NT2/D1 (cell line): Measurements from ENCODE around the gene PTCD3.

Source experiments
- SUZ12 ChIP-seq: IDR thresholded peaks from 2 replicates; pipeline ENCODE4 v1.6.1; 2011; ENCODE audit not compliant: insufficient read length, insufficient read depth; ENCODE audit errors: extremely low read depth
- YY1 ChIP-seq: IDR thresholded peaks from 2 replicates; pipeline ENCODE4 v1.6.1; 2011; ENCODE audit not compliant: insufficient read length, insufficient read depth

GRCh38 chr2:86074256-86074655 is 31.8 kb upstream of the PTCD3 start:
- TF ChIP-seq YY1 (no peak), SUZ12 (no peak)
